Upper lobe of right lung (tissue), 1 donor: ENCODE data around the gene TCEA3. TPM values are rescaled to one million over a fixed set of nuclear protein-coding genes. Genes with fewer than 3 reads are reported as not detected.

Source experiments
- ATAC-seq: fragments of 200-7000 bp; cut with Tn5 transposase; one replicate; pipeline ENCODE4 v1.9.1; 2020; ENCODE audit warnings: mild to moderate bottlenecking, moderate library complexity
- DNase-seq: peaks from one replicate; pipeline ENCODE4 v3.0.0-alpha.2; 2020
- H3K27ac ChIP-seq: fragments of 200-600 bp; one replicate; pipeline ENCODE4 v1.8.0; 2022
- H3K27me3 ChIP-seq: fragments of 200-600 bp; one replicate; pipeline ENCODE4 v1.8.0; 2022; ENCODE audit warnings: mild to moderate bottlenecking
- H3K36me3 ChIP-seq: fragments of 200-600 bp; one replicate; pipeline ENCODE4 v1.8.0; 2022
- H3K4me1 ChIP-seq: fragments of 200-600 bp; one replicate; pipeline ENCODE4 v1.8.0; 2022
- H3K4me3 ChIP-seq: fragments of 200-600 bp; one replicate; pipeline ENCODE4 v1.8.0; 2022; ENCODE audit warnings: mild to moderate bottlenecking
- H3K9me3 ChIP-seq: fragments of 200-600 bp; one replicate; pipeline ENCODE4 v1.8.0; 2022
- intact Hi-C: fragments of 100-400 bp; cut with DNase I; formaldehyde crosslinking; loops from one replicate; pipeline ENCODE4 v1.11.0; 2022
- total RNA-seq: library from RNA; stranded (reverse); fragmentation: NEBNext Ultra II Directional; extraction: Animal tissue kit (Norgen Biotek cat#: 25700); gene quantifications from one replicate; pipeline ENCODE4 v1.2.1, GENCODE V29; 2021
- TF ChIP-seq, protein P1 (sequence below): fragments of 200-600 bp; IDR thresholded peaks from one replicate; pipeline ENCODE4 v1.8.0; 2022; ENCODE audit warnings: antibody characterized with exemption
- donor health status: DM: no; HTN: yes; CAD: no; lungs with severe emphysema.

TCEA3 gene
- total RNA-seq, 1 donor from 2014 or later: 39.4 TPM

- ATAC-seq (peak; percentile 41), DNase-seq (no peak)
- TF ChIP-seq, protein P1, sequence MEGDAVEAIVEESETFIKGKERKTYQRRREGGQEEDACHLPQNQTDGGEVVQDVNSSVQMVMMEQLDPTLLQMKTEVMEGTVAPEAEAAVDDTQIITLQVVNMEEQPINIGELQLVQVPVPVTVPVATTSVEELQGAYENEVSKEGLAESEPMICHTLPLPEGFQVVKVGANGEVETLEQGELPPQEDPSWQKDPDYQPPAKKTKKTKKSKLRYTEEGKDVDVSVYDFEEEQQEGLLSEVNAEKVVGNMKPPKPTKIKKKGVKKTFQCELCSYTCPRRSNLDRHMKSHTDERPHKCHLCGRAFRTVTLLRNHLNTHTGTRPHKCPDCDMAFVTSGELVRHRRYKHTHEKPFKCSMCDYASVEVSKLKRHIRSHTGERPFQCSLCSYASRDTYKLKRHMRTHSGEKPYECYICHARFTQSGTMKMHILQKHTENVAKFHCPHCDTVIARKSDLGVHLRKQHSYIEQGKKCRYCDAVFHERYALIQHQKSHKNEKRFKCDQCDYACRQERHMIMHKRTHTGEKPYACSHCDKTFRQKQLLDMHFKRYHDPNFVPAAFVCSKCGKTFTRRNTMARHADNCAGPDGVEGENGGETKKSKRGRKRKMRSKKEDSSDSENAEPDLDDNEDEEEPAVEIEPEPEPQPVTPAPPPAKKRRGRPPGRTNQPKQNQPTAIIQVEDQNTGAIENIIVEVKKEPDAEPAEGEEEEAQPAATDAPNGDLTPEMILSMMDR: no peak
- H3K4me3 ChIP-seq: no peak overlapping the region
- peaks cover 18% of the 10 kb centered on the region for H3K4me1 ChIP-seq
- no peak overlapping the region for H3K27ac ChIP-seq
- no peaks in the 10 kb centered on the region for H3K27me3 ChIP-seq
- no peaks in the 10 kb centered on the region for H3K36me3 ChIP-seq
- no peaks in the 10 kb centered on the region for H3K9me3 ChIP-seq
- intact Hi-C loops: no loop called here
These were observed 32.3 kb downstream of the TCEA3 start for GRCh38 chr1:23392125-23392855.

GRCh38 chr1:23389837-23390321 is 34.7 kb downstream of the TCEA3 start:
- Histone ChIP-seq H3K27ac (no peak overlapping the region), H3K9me3 (no peaks in the 10 kb centered on the region), H3K27me3 (no peaks in the 10 kb centered on the region), H3K4me1 (peaks cover 10% of the 10 kb centered on the region), H3K36me3 (no peaks in the 10 kb centered on the region), H3K4me3 (no peak overlapping the region)
- ATAC-seq (no peak), DNase-seq (no peak)
- TF ChIP-seq, protein P1: no peak
- intact Hi-C loops: no loop called here

GRCh38 chr1:23387494-23387893 is 37.1 kb downstream of the TCEA3 start:
- intact Hi-C loops: no loop called here
- H3K4me3 ChIP-seq: no peak overlapping the region
- H3K27me3 ChIP-seq: no peaks in the 10 kb centered on the region
- H3K9me3 ChIP-seq: no peaks in the 10 kb centered on the region
- H3K36me3 ChIP-seq: no peaks in the 10 kb centered on the region
- DNase-seq: no peak
- H3K4me1 ChIP-seq: peaks cover 5% of the 10 kb centered on the region
- no peak for ATAC-seq
- H3K27ac ChIP-seq: no peak overlapping the region
- TF ChIP-seq, protein P1: no peak

GRCh38 chr1:23385119-23385621 is 39.4 kb downstream of the TCEA3 start:
- no peak for ATAC-seq
- peak overlapping the region; percentile 11 for H3K27ac ChIP-seq
- H3K4me1 ChIP-seq: peaks cover 5% of the 10 kb centered on the region
- intact Hi-C loops: no loop called here
- peaks cover 5% of the 10 kb centered on the region for H3K36me3 ChIP-seq
- no peak overlapping the region for H3K4me3 ChIP-seq
- TF ChIP-seq, protein P1: no peak
- DNase-seq: peak; percentile 18
- H3K27me3 ChIP-seq: no peaks in the 10 kb centered on the region
- H3K9me3 ChIP-seq: no peaks in the 10 kb centered on the region

- peak; percentile 7 for ATAC-seq
- H3K27ac ChIP-seq: peak overlapping the region; percentile 13
- H3K4me3 ChIP-seq: no peak overlapping the region
- intact Hi-C loops: no loop called here
- peaks cover 5% of the 10 kb centered on the region for H3K4me1 ChIP-seq
- no peaks in the 10 kb centered on the region for H3K27me3 ChIP-seq
- TF ChIP-seq, protein P1: no peak
- peaks cover 5% of the 10 kb centered on the region for H3K36me3 ChIP-seq
- DNase-seq: no peak
- H3K9me3 ChIP-seq: no peaks in the 10 kb centered on the region
These were observed 40.1 kb downstream of the TCEA3 start for GRCh38 chr1:23384312-23385058.
